ENCODE data around the gene LTF.
"Not testable (repeated sequence)": the region's sequence is repeated elsewhere in the genome, so short reads cannot be mapped to it uniquely, and the experiment has no call there.

The LTF gene

DNA sequence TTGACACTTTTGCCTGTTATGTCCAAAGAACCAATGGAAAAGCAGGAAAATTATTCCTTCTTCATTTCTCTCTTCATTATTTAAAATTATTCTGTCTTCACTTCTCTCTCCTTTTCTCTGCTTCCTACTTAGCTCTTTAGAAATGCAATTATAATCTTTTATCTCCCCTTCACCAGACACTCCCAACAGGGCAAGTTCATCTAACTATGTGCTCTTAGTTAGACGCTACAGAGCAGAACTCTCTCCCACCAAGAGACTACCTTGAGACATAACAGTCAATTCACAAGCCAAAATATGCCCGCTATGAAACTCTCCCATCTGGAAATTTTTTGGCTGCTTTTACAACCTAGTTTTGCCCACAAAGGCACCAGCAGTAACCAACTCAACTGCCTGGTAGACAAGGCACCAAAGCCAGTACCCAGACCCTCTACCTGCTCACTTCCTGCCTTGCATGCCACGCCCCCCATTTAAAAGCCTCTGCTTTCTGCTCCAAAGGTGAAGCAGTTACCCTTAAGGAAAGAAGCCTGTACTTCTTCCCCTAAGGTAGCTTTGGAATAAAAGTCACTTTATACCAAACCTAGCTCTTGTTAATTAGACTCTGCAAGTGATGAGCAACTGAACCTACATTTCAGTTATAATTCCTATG, 29.5 kb downstream of the LTF start:
- DNase-seq, result no peak

DNA sequence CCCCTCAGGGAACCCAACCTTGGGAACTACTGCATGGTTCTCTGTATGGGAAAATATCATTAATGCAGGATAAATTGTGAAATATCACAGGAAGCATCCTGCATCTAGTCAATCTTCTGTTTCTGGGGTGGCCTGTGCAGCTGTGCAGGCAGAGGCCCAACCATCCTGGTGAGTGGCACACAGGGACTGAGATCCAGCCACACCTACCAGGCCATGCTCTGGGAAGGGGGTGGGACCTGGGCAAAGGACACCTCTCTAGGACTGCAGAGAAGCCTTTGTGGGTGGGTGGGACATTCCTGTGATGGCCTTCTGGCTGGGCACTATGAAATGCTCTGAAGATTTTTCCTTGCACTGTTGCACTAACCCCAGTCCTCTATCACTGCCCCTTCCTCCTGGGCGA, 30.9 kb downstream of the LTF start:
- DNase-seq, result no peak

DNA sequence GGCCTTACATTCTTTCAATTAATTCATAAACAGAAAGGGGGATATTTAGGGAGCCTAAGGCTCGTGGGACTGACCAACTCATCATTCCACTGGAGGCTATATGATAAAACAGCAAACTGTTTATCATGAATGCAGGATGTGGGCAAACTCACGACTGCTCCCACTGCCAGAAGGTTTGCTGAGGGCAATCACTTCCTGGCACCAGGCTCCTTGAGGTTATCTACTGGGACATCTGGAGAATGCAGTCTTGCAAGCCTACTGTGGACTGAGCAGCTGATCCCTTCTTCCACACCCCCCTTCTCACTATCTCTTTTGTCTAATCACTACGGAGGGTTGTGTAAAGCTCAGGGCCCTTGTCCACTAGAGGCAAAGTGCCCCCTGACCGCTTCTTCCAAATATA, 31.6 kb downstream of the LTF start:
- not testable (repeated sequence) for DNase-seq

- not testable (repeated sequence) for DNase-seq
These were observed 32.8 kb downstream of the LTF start for GRCh38 chr3:46431905-46432304.

GRCh38 chr3:46430879-46431278, 33.8 kb downstream of the LTF start:
- not testable (repeated sequence) for DNase-seq

DNA sequence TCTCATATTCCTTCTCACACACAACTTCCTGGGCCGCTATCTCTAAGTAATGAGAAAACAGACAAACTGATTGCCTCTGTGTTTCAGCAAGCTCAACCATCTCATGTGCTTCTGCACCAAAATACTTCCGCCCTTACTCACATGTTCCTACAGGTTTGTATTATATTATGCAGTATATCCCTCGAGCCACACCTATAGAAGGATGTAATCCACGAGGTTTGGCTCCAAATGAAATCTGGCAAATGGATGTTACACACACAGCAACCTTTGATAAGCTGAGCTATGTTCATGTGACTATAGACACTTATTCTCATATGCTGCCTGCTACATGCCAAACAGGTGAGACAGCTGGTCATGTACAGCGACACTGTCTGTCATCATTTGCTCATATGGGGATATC, 35.0 kb downstream of the LTF start:
- no peak for DNase-seq

DNA sequence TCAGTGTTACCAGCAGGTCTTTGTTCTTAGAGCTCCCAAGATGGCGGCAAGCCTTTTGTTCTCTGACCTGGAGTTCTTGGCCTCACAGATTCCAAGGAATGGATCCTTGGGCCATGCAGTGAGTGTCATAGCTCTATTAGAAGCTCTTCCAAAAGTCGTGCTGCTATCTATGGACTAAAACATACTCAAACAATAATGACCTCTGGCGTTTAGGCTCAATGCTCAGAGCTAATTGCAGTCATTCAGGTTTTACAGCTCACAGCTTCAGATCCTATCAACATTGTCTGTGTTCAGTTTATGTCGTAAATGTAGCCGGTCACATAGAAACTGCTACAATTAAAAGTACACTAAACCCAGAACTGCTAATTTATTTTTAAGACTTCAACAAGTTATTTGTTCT, 35.5 kb downstream of the LTF start:
- peak; percentile 25 for DNase-seq

DNA sequence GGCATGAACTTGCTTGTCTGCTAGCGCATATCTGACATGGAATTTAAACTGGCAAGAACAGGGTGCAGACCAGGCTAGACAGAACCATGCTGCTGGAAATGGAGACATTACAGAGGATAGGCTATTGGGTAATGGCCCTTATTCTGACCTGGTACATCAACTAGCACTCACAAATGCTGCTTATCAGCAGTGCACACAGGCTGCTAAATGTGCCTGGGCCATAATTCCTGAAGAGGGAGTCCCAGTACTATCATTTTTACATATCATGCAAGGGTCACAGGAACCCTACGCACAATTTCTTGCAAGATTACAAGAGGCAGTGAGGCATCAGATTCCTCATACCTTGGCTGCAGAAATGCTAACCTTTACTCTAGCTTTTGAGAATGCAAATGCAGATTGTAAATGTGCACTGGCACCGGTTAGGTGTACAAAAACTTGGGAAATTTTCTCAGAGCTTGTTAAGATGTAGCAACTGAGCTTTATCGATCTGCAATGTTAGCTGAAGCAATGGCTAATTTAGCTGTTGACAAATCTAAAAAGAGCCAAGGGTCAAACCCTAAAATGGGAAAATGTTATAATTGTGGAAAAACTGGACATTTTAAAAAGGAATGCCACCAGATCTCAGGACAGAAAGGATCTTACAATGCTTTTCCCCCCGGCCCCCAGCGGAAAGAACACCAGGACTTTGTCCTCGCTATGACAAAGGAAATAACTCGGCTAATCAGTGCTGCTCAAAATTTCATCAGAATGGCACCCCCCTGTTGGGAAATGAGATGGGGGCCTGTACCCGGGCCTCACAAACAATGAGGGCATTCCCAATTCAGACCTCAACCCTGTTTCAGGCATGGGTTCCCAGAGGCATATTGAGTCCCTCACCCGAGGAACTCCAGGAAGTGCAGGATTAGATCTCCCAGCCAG, 36.5 kb downstream of the LTF start:
- no peak for DNase-seq

GRCh38 chr3:46427404-46427803, 37.3 kb downstream of the LTF start:
- not testable (repeated sequence) for DNase-seq

DNA sequence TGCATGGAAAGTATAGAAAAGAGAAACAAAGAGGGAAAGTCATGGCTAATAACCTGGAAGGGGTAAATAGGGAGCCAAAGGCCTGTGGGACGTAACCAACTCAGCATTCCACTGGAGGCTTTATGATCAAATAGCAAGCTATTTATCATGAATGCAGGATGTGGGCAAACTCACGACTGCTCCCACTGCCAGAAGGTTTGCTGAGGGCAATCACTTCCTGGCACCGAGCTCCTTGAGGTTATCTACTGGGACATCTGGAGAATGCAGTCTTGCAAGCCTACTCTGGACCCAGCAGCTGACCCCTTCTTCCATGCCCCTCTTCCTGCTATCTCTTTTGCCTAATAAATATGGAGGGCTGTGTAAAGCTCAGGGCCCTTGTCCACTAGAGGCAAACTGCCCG, 38.2 kb downstream of the LTF start:
- DNase-seq, result not testable (repeated sequence)

- DNase-seq, result peak; percentile 42
These were observed 41.1 kb downstream of the LTF start for GRCh38 chr3:46423588-46423987.

- peak; percentile 33 for DNase-seq
These were observed 42.1 kb downstream of the LTF start for GRCh38 chr3:46422617-46423016.

- no peak for DNase-seq
These were observed 43.8 kb downstream of the LTF start for GRCh38 chr3:46420931-46421330.

DNA sequence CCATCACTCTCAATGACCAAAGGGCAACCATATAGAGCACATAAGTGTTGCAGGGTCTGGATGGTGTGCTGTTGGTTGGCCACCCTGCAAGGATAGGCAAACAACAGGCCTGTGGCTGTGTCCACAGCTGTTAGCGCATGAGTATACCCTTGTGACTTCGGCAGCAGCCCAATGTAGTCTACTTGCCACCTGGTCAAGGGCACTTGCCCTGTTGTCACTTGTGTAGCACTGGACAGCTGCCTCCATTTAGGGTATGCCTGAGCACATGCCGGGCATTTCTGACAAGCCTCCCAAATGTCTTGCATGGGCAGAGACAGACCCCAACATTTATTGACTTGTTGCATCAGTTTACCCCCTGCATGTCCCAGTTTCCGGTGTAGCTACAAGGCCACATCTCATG, 44.9 kb downstream of the LTF start:
- DNase-seq, result no peak

GRCh38 chr3:46417841-46418611, 46.7 kb downstream of the LTF start:
- DNase-seq, result no peak

- DNase-seq, result no peak
These were observed 47.7 kb downstream of the LTF start for GRCh38 chr3:46416811-46417510.

GRCh38 chr3:46416125-46416810, 48.4 kb downstream of the LTF start:
- peak; percentile 4 for DNase-seq

DNA sequence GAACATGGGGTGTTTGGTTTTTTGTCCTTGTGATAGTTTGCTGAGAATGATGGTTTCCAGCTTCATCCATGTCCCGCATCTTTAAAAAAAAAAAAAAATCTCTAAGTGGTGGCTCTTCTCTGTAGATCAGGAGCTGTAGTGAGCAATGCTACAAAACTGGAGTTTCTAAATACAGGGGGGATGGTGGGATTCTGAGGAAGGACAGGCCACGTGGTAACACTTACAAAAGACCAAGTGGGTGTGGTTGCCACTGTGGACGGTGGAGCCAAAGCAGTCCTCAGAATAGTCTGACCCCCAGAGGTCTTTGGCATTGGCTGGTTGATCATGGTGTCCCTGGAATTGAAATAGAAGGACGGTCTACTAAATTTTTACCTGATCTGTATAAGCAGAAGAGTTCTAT, 50.0 kb downstream of the LTF start:
- no peak for DNase-seq

DNA sequence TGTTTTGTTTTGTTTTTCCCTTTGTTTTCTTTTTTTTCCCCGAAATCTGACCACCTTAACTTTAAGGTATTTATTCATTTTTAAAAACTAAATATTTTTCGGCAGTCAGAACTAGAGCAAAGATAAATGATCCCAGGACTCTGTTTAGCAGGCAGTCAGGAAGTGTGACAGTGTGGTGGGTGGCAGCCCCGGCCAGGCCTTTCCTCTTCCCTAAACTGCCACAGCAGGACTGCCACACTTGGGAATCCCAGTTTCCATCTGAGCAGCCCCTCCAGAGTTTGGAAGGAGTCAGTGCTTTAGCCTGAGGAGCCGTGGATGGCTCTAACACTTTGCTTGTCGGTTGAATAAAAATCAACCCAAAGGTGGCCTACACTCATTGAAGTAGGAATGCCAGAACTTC, 50.8 kb downstream of the LTF start:
- DNase-seq, result no peak

- DNase-seq, result no peak
These were observed 51.9 kb downstream of the LTF start for GRCh38 chr3:46412786-46413298.

DNA sequence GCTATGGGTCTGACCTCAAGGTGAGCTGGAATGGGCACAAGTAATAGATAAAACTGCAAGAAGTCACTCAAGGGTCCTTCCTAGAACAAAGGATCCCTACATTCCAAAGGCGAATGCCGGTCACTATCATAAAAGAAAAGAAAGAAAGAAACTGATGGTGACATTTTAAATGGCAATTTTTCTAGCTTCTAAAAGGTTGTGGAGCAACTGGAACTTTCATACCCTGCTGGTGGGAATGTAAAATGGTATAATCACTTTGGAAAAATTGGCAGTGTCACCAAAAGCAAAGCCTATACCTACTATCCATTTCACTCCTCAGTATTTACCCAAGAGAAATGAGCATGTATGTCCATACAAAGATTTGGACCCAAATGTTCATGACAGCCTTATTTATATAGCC, 53.4 kb downstream of the LTF start:
- no peak for DNase-seq

DNA sequence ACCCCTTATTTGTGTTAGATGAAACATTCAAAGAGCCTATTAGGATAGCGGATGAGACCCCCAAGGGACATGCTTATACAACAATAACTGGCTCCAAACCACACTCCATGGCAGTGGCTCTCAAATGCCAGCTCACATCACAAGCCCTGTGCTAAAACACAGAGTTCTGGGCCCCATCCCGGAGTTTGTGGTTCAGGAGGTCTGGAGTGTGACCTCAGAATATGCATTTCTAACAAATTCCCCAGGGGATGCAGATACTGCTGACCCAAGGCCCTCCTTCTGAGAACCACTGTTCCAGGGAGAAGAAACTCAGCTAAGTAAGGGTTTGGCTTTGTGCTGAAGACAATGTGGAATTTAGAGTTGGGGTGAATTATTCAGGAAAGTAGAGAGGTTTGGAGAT, 54.0 kb downstream of the LTF start:
- DNase-seq, result no peak

Measured in DMS153 (cell line).